HepG2 (cell line): Measurements from ENCODE around the gene TMIGD2. TPM values are rescaled to one million over a fixed set of nuclear protein-coding genes. Genes with fewer than 3 reads are reported as not detected.

ENCODE experiments used
- ATAC-seq: fragments of 200-7000 bp; cut with Tn5 transposase; 3 replicates; pipeline ENCODE4 v1.9.1; 2020; ENCODE audit warnings: mild to moderate bottlenecking, moderate library complexity
- BruUV-seq: library from RNA; stranded (reverse); fragments of 400-500 nt; replicated peaks from 2 replicates; lab custom pipeline; 2021; lab: Mats Ljungman, UMichigan
- CTCF ChIA-PET: fragments of 300-600 bp; formaldehyde crosslinking; extraction: SDS; loops from one replicate; lab custom pipeline; 2021; ENCODE audit warnings: low total read pairs, inconsistent platforms, low intra/inter-chr PET ratio; lab: Yijun Ruan, JAX
- POLR2A ChIA-PET: fragments of 350-600 bp; sonication (Branson Sonifier 250); formaldehyde crosslinking; loops from one replicate; lab custom pipeline; 2020; ENCODE audit warnings: antibody characterized with exemption, inconsistent platforms; lab: Yijun Ruan, JAX
- DNase-seq: peaks from one replicate; pipeline ENCODE4 v3.0.0-alpha.2; 2015; ENCODE audit warnings: low spot score
- FAIRE-seq: peaks from 3 replicates; lab custom pipeline; 2011; peaks lifted over from hg19 to GRCh38; lab: Jason Lieb, UNC
- H2AFZ ChIP-seq: one replicate; pipeline ENCODE4 v1.6.1; 2011; ENCODE audit warnings: low read length, inconsistent platforms
- H3K27ac ChIP-seq: fragments of 300-600 bp; 3 replicates; pipeline ENCODE4 v1.8.0; 2011; ENCODE audit warnings: mixed run types, mild to moderate bottlenecking, mixed read lengths, low read length, inconsistent platforms; ENCODE audit not compliant: insufficient read depth; ENCODE audit errors: extremely low read length
- H3K27me3 ChIP-seq, 2 experiments: fragments of 200-600 bp in 1 of 2; 2 replicates in 1 of 2; 3 replicates in 1 of 2; pipeline versions ENCODE4 v1.6.0 to v1.8.0; 2011; ENCODE audit warnings: low read length in 2 of 2, mild to moderate bottlenecking in 2 of 2, moderate library complexity in 2 of 2, inconsistent platforms in 1 of 2; ENCODE audit not compliant: insufficient read depth in 2 of 2, control insufficient read depth in 1 of 2
- H3K36me3 ChIP-seq, 2 experiments: fragments of 200-600 bp in 1 of 2; replicated peaks in 1 of 2; 2 replicates in 1 of 2; 3 replicates in 1 of 2; pipeline versions ENCODE4 v1.5.1 to v1.8.0; 2011; ENCODE audit warnings: low read length in 2 of 2, inconsistent platforms in 1 of 2; ENCODE audit not compliant: insufficient read depth in 2 of 2, control insufficient read depth in 1 of 2
- H3K4me1 ChIP-seq: 2 replicates; pipeline ENCODE4 v1.5.1; 2012; ENCODE audit warnings: low read length, inconsistent platforms; ENCODE audit not compliant: insufficient read depth
- H3K4me2 ChIP-seq: 2 replicates; pipeline ENCODE4 v1.6.0; 2011; ENCODE audit warnings: low read depth, low read length, inconsistent platforms
- H3K4me3 ChIP-seq, 3 experiments: fragments of 200-600 bp in 1 of 3; sonication (generic), shearing (Covaris generic) in 1 of 3; replicated peaks in 1 of 3; 2 replicates each; pipeline ENCODE4 v1.5.1; 2011 to 2016; ENCODE audit warnings: low read length in 3 of 3, inconsistent platforms in 2 of 3, low read depth in 2 of 3, mild to moderate bottlenecking in 2 of 3, control low read depth in 1 of 3, mixed read lengths in 1 of 3; ENCODE audit not compliant: insufficient read depth in 1 of 3
- H3K79me2 ChIP-seq: one replicate; pipeline ENCODE4 v1.6.1; 2011; ENCODE audit warnings: low read length, inconsistent platforms; ENCODE audit not compliant: insufficient read depth
- H3K9ac ChIP-seq: 2 replicates; pipeline ENCODE4 v1.6.0; 2011; ENCODE audit warnings: mild to moderate bottlenecking, low read depth, low read length, inconsistent platforms; ENCODE audit not compliant: insufficient read depth
- H3K9me3 ChIP-seq: 2 replicates; pipeline ENCODE4 v1.5.1; 2012; ENCODE audit warnings: mild to moderate bottlenecking, low read length
- H4K20me1 ChIP-seq: 2 replicates; pipeline ENCODE4 v1.6.0; 2011; ENCODE audit warnings: inconsistent platforms, mild to moderate bottlenecking, low read length, moderate library complexity; ENCODE audit not compliant: insufficient read depth
- AHR ChIP-seq: IDR thresholded peaks from 2 replicates; pipeline ENCODE4 v1.6.1; 2018; ENCODE audit warnings: missing genetic modification reagents, missing compliant biosample characterization
- ARNT ChIP-seq: fragments of 450-650 bp; IDR thresholded peaks from 2 replicates; pipeline ENCODE4 v1.6.1; 2017
- BRF2 ChIP-seq: sonication (generic); formaldehyde crosslinking; IDR thresholded peaks from 2 replicates; pipeline ENCODE4 v1.8.1; 2022; ENCODE audit warnings: mild to moderate bottlenecking, missing genetic modification reagents
- CHD4 ChIP-seq: fragments of 200-600 bp; sonication (generic); IDR thresholded peaks from 2 replicates; pipeline ENCODE4 v1.7.0; 2017; ENCODE audit warnings: mild to moderate bottlenecking, low read length, borderline replicate concordance
- ETS1 ChIP-seq: sonication (generic); formaldehyde crosslinking; IDR thresholded peaks from 2 replicates; pipeline ENCODE4 v1.4.0; 2020; ENCODE audit warnings: missing genetic modification reagents
- GMEB1 ChIP-seq: sonication (generic); formaldehyde crosslinking; IDR thresholded peaks from 2 replicates; pipeline ENCODE4 v1.5.1; 2020; ENCODE audit warnings: missing genetic modification reagents, mild to moderate bottlenecking, borderline replicate concordance
- MAF1 ChIP-seq: sonication (generic); formaldehyde crosslinking; IDR thresholded peaks from 2 replicates; pipeline ENCODE4 v1.5.0; 2020; ENCODE audit warnings: missing genetic modification reagents, borderline replicate concordance
- NFE2 ChIP-seq: sonication (generic); formaldehyde crosslinking; IDR thresholded peaks from 2 replicates; pipeline ENCODE4 v1.4.0; 2020; ENCODE audit warnings: missing genetic modification reagents
- TRIM24 ChIP-seq: sonication (generic); formaldehyde crosslinking; IDR thresholded peaks from 2 replicates; pipeline ENCODE4 v1.8.0; 2022; ENCODE audit warnings: mild to moderate bottlenecking, missing genetic modification reagents
- ZFAT ChIP-seq: sonication (generic); formaldehyde crosslinking; conservative IDR thresholded peaks from 2 replicates; pipeline ENCODE4 v1.8.1; 2023; ENCODE audit warnings: missing genetic modification reagents, inconsistent platforms
- ZNF136 ChIP-seq: sonication (generic); formaldehyde crosslinking; IDR thresholded peaks from 2 replicates; pipeline ENCODE4 v1.8.1; 2022; ENCODE audit warnings: low read depth, mild to moderate bottlenecking, moderate library complexity, missing genetic modification reagents
- ZNF207 ChIP-seq: fragments of 450-650 bp; IDR thresholded peaks from 2 replicates; pipeline ENCODE4 v1.6.1; 2016; ENCODE audit warnings: antibody characterized with exemption, borderline replicate concordance
- ZNF234 ChIP-seq: sonication (generic); formaldehyde crosslinking; conservative IDR thresholded peaks from 2 replicates; pipeline ENCODE4 v1.5.1; 2020; ENCODE audit warnings: mild to moderate bottlenecking, missing genetic modification reagents
- ZNF292 ChIP-seq: sonication (generic); formaldehyde crosslinking; IDR thresholded peaks from 2 replicates; pipeline ENCODE4 v1.8.1; 2022; ENCODE audit warnings: mild to moderate bottlenecking, low read depth, missing genetic modification reagents, borderline replicate concordance
- ZNF451 ChIP-seq: sonication (generic); formaldehyde crosslinking; IDR thresholded peaks from 2 replicates; pipeline ENCODE4 v1.5.0; 2020; ENCODE audit warnings: mild to moderate bottlenecking, missing genetic modification reagents
- ZNF570 ChIP-seq: sonication (generic); formaldehyde crosslinking; IDR thresholded peaks from 2 replicates; pipeline ENCODE4 v1.4.0; 2020; ENCODE audit warnings: mild to moderate bottlenecking, missing genetic modification reagents, borderline replicate concordance
- ZNF589 ChIP-seq: sonication (generic); formaldehyde crosslinking; conservative IDR thresholded peaks from 2 replicates; pipeline ENCODE4 v1.8.0; 2022; ENCODE audit warnings: mild to moderate bottlenecking, moderate library complexity, missing genetic modification reagents
- ZNF710 ChIP-seq: sonication (generic); formaldehyde crosslinking; IDR thresholded peaks from 2 replicates; pipeline ENCODE4 v1.5.0; 2020; ENCODE audit warnings: mild to moderate bottlenecking, missing genetic modification reagents, borderline replicate concordance
- ZNF792 ChIP-seq: IDR thresholded peaks from 2 replicates; pipeline ENCODE4 v1.6.1; 2016
- WGBS: methylation state at CpG from one replicate; pipeline ENCODE4 v1.1.6; 2017; ENCODE audit warnings: low lambda C conversion rate; 5-methylcytosine and 5-hydroxymethylcytosine counted together
- in situ Hi-C: cut with HindIII; loops from 2 replicates; pipeline ENCODE4 v1.10.0; 2017; ENCODE audit warnings: low pct_unique_long_range_greater_than_20kb; ENCODE audit not compliant: extremely low pct_ligation_motif_present
- intact Hi-C: fragments of 100-400 bp; cut with micrococcal nuclease; formaldehyde crosslinking; loops from one replicate; pipeline ENCODE4 v1.10.0; 2022; ENCODE audit not compliant: unreplicated experiment
- polyA plus RNA-seq, 8 experiments: library from polyadenylated mRNA; depleted of rRNA in 3 of 8; stranded (reverse) in 7 of 8; unstranded in 1 of 8; fragments of >200 nt; fragmentation: Illumina TruSeq in 4 of 8; extraction: Trizol in 4 of 8; gene quantifications; 2 replicates each; pipeline versions ENCODE4 v1.2.1 to v1.2.3, GENCODE V29; 2011 to 2016; ENCODE audit warnings: low read depth in 4 of 8, missing spikeins in 1 of 8, mixed read lengths in 1 of 8; ENCODE audit not compliant: insufficient read depth in 1 of 8
- total RNA-seq, 5 experiments: library from RNA; depleted of rRNA; stranded (reverse); fragments of >200 nt; fragmentation: Illumina TruSeq; extraction: Trizol; gene quantifications; 2 replicates each; pipeline ENCODE4 v1.2.3, GENCODE V29; 2016; ENCODE audit warnings: low read depth in 1 of 5

TMIGD2 gene
- total and polyA plus RNA-seq, 2 of the 13 experiments (the other 11 are each of a cell fraction or from before 2014, with no cell fraction given): 0.11 to 1.0 TPM

- in situ Hi-C loops: no loop called here
- WGBS: 11% methylated on average over 5 of the region's 15 CpGs
- Histone ChIP-seq H3K79me2 (no peaks in the 10 kb centered on the region), H3K27me3 (peaks cover 0 to 2% of the 10 kb centered on the region in 2 experiments; a peak in 2 of 5 replicates), H4K20me1 (no peaks in the 10 kb centered on the region), H3K4me2 (no peak overlapping the region), H3K9ac (no peak overlapping the region), H3K9me3 (no peaks in the 10 kb centered on the region), H3K27ac (no peak overlapping the region), H3K36me3 (no peaks in the 10 kb centered on the region), H3K4me1 (peaks cover 7% of the 10 kb centered on the region; the same call in 1 of the 2 replicates), H3K4me3 (no peak overlapping the region), H2AFZ (no peak overlapping the region)
- CTCF ChIA-PET: no interaction called here
- no peak for ATAC-seq
- intact Hi-C loops: no loop called here
- DNase-seq: no peak
- POLR2A ChIA-PET: no interaction called here
- BruUV-seq: no TSS peak
- no peak for TF ChIP-seq ZNF292 (CRISPR knock-in tag)
- no peak for TF ChIP-seq ARNT
- TF ChIP-seq ZNF136: no peak
- no peak for TF ChIP-seq ZNF710 (CRISPR knock-in tag)
- no peak for TF ChIP-seq ZFAT (CRISPR knock-in tag)
- no peak for TF ChIP-seq CHD4
- TF ChIP-seq ZNF451 (CRISPR knock-in tag): no peak
- no peak for TF ChIP-seq ZNF207
- TF ChIP-seq BRF2 (CRISPR knock-in tag): no peak
- no peak for TF ChIP-seq ZNF589
- TF ChIP-seq TRIM24: no peak
- TF ChIP-seq NFE2 (CRISPR knock-in tag): no peak
- no peak for TF ChIP-seq ZNF234 (CRISPR knock-in tag)
- TF ChIP-seq GMEB1: no peak
- no peak for TF ChIP-seq ETS1
- no peak for TF ChIP-seq ZNF792 (CRISPR knock-in tag)
- TF ChIP-seq AHR (CRISPR knock-in tag): no peak
- no peak for TF ChIP-seq ZNF570 (CRISPR knock-in tag)
- TF ChIP-seq MAF1 (CRISPR knock-in tag): no peak
- no peak for FAIRE-seq
These were observed 9.7 kb downstream of the TMIGD2 start for GRCh38 chr19:4292515-4292914.
